GM18868 (cell line): ENCODE measurements around the gene ANKMY2.
"Not testable (repeated sequence)": the region's sequence is repeated elsewhere in the genome, so short reads cannot be mapped to it uniquely, and the experiment has no call there.

Source experiments
- ATAC-seq: cut with Tn5 transposase; IDR thresholded peaks from one replicate; pipeline ENCODE4 v1.9.1; 2021; ENCODE audit warnings: mild to moderate bottlenecking, moderate library complexity; ENCODE audit not compliant: unreplicated experiment

The ANKMY2 gene

GRCh38 chr7:16659854-16660497, 14.4 kb upstream of the ANKMY2 start:
- not testable (repeated sequence) for ATAC-seq

- ATAC-seq: no peak
These were observed 12.2 kb upstream of the ANKMY2 start for GRCh38 chr7:16657656-16658279.

- ATAC-seq: no peak
These were observed 10.6 kb upstream of the ANKMY2 start for GRCh38 chr7:16656141-16656540.

GRCh38 chr7:16655394-16655793, 9.8 kb upstream of the ANKMY2 start:
- ATAC-seq: no peak

GRCh38 chr7:16652888-16653287, 7.3 kb upstream of the ANKMY2 start:
- ATAC-seq: no peak

- no peak for ATAC-seq
These were observed 6.7 kb upstream of the ANKMY2 start for GRCh38 chr7:16652240-16652583.

GRCh38 chr7:16651396-16652239, 6.1 kb upstream of the ANKMY2 start:
- ATAC-seq: no peak

- no peak for ATAC-seq
These were observed 4.7 kb upstream of the ANKMY2 start for GRCh38 chr7:16650266-16650665.

GRCh38 chr7:16649196-16649595, 3.6 kb upstream of the ANKMY2 start:
- ATAC-seq: no peak

GRCh38 chr7:16648551-16648950, 3.0 kb upstream of the ANKMY2 start:
- no peak for ATAC-seq

GRCh38 chr7:16647435-16647960, 1.9 kb upstream of the ANKMY2 start:
- no peak for ATAC-seq

- ATAC-seq: no peak
These were observed 1.0 kb upstream of the ANKMY2 start for GRCh38 chr7:16646472-16647072.

GRCh38 chr7:16644636-16645592, 640 bp downstream of the ANKMY2 start:
- no peak for ATAC-seq

GRCh38 chr7:16644157-16644556, 1.4 kb downstream of the ANKMY2 start:
- no peak for ATAC-seq

GRCh38 chr7:16638282-16639280, 7.0 kb downstream of the ANKMY2 start:
- no peak for ATAC-seq

- ATAC-seq: no peak
These were observed 8.2 kb downstream of the ANKMY2 start for GRCh38 chr7:16637379-16637778.

GRCh38 chr7:16636555-16637101, 8.9 kb downstream of the ANKMY2 start:
- no peak for ATAC-seq

GRCh38 chr7:16634271-16634738, 11.2 kb downstream of the ANKMY2 start:
- ATAC-seq: no peak

GRCh38 chr7:16630654-16631053, 14.9 kb downstream of the ANKMY2 start:
- no peak for ATAC-seq
